GM12801 (cell line): Measurements from ENCODE around the gene SETD1B.

Experiments
- TF ChIP-seq, protein P1 (sequence below): IDR thresholded peaks from one replicate; pipeline ENCODE4 v1.5.1; 2011; ENCODE audit warnings: control low read depth; ENCODE audit not compliant: insufficient read length; ENCODE audit errors: extremely low read depth

SETD1B gene

DNA sequence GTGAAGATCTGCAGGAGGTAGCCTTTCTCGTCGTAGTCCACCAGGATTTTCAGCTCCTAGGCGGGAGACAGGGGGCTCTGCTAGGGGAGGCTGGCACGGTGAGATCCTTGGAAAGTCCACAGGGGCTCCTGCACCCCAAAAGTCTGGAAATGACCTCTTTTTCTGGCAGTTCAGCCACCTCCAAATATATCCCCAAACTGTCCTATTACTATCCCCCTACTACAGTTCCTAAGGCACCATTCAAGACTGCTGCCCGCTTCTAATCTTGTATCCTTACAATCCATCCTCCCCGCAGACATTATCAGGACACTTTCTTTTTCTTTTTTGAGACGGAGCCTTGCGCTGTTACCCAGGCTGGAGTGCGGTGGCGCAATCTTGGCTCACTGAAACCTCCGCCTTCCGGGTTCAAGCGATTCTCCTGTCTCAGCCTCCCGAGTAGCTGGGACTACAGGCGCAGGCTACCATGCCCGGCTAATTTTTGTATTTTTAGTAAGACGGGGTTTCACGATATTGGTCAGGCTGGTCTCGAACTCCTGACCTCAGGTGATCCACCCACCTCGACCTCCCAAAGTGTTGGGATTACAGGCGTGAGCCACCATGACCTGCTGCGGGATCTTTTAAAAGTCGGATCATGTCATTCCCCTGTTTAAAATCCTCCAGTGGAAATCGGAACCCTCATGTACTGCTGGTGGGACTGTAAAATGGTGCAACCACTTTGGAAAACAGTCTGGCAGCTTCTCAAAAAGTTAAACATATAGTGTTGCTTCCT lies 36.4 kb downstream of the SETD1B start:
- TF ChIP-seq, protein P1, sequence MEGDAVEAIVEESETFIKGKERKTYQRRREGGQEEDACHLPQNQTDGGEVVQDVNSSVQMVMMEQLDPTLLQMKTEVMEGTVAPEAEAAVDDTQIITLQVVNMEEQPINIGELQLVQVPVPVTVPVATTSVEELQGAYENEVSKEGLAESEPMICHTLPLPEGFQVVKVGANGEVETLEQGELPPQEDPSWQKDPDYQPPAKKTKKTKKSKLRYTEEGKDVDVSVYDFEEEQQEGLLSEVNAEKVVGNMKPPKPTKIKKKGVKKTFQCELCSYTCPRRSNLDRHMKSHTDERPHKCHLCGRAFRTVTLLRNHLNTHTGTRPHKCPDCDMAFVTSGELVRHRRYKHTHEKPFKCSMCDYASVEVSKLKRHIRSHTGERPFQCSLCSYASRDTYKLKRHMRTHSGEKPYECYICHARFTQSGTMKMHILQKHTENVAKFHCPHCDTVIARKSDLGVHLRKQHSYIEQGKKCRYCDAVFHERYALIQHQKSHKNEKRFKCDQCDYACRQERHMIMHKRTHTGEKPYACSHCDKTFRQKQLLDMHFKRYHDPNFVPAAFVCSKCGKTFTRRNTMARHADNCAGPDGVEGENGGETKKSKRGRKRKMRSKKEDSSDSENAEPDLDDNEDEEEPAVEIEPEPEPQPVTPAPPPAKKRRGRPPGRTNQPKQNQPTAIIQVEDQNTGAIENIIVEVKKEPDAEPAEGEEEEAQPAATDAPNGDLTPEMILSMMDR, result no peak

DNA sequence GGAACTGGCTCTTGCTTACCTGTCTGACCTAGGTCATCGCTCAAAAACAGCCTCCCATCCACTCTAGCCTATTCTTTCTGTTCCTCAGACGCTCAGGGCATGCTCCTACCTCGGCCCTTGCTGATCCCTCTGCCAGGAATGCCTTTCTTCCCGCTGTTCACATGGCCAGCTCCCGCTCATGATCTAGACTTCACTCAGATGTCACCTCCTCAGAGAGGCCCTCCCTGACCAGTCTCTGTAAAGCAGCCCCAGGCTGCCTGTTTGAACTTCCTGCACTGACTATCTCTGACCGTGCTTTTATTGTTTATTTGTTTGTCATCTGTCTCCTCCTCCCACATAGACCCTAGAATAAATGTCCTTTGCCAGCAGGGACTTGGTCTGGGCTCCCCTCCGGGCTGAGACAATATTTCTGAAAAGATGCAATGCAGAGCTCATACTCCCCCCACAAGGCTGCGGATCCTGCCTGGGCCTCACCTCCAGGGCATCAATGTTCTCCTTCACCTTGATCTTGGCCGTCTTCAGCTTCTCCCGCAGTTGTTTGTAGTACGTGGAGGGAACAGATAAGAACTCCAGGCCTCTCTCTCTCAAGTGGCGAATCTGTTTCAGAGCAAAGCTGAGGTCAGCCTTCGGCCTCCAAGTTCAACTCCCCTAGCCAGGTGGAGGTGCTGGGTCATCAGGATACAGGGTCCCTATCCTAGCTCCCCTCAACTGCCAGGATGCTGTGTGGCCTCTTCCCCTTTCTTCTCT lies 39.6 kb downstream of the SETD1B start:
- TF ChIP-seq, protein P1, result no peak

DNA sequence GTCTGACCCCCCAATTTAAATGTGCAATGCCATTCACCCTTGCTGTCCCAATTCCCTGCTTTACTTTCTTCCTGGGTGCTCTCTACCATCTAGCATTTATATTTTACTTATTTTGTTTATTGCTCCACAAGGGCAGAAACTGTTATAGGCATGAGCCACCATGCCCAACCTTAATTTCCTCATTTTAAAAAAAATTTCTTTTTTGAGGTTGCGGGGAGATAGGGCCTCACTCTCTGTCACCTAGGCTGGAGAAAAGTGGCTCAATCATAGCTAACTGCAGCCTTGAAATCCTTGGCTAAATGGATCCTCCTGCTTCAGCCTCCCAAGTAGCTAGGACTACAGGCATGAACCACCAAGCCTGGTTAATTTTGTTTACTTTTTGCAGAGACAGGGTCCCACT lies 41.9 kb downstream of the SETD1B start:
- TF ChIP-seq, protein P1, result no peak

DNA sequence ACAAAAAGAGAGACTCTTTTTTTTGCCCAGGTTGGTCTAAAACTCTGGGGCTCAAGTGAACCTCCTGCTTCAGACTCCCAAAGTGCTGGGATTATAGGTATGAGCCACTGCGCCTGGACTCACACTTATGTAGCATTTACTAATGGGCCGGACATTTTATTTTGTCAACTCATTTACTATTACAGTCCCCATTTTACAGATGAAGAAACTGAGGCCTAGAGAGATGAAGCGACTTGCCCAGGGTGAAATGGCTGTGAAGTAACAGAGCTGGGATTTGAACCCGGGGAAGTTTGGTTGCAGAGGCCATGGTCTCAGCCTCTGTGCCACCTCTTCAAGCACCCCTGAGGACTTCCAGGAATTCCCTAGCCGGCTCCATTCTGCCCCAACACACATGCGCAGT lies 45.4 kb downstream of the SETD1B start:
- TF ChIP-seq, protein P1, result no peak

DNA sequence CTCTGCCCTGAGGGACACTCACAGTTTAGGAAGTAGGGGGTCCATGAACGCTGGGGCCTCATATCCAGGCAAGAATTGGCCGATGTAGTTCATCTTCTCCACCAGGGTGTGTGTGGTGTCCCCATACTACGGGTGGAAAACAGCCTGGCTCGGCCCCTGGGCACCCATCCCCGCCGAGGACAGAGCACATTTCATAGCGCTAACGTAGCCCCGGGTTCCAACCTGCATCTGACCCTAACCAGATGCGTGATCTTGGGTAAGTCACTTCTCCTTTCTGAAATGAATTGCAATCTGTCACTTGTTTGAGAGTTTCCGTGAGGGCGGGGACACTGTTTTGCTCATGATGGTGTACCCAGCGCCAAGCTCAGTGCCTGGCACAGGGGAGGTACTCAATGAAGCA lies 45.9 kb downstream of the SETD1B start:
- TF ChIP-seq, protein P1, result no peak

DNA sequence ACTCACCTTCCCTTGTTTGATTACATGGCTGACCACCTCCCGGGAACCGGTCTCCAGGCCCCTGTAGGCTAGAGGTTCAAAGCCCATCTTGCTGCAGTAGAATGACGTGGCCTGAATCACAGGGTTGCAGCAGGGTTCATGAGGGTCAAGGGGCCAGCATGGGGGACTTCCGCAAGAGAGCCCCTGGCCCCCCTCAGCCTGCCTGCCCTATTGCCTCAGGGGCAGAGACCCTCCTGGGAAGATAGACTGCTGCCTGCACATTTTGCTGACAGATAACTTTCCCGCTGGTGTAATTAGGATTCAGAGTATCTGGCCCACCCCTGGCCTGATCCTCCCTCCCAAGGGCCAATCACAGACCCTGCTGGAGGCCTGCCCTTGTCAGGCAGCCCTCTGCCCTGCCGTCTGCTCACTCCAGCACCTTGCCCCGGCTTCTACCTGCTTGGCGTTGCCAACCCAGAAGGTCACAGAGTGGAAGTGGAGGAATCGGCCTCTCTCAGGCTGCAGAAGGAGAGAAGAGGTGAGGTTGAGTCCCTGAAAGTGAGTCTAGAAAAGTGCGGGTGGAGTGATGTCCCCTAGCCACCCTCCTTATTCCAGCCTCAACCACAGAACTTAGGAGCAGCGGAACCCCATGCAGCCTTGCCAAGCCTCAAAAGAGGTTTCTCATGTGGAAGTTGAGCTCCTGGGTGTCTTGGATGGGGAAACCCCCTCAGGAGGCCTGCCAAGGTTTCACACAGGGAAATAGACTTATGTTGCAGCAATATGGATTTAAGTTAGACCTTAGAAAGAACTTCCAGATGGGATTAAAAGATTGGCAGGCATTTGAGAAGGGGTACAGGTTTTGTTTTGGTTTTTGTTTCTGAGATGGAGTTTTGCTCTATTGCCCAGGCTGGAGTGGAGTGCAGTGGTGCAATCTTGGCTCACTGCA lies 53.8 kb downstream of the SETD1B start:
- TF ChIP-seq, protein P1, result no peak

DNA sequence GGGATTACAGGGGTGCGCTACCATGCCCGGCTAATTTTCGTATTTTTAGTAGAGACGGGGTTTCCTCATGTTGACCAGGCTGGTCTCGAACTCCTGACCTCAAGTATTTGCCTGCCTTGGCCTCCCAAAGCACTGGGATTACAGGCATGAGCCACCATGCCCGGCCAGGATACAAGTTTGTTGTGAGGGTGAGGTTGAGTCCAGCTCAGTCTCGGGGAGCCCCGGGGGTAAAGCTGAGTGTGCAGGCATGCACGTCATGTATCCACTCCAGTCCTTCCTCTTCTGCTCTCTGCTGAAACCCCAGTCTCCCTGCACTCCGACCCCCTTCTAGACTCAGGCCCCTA lies 54.5 kb downstream of the SETD1B start:
- TF ChIP-seq, protein P1, result no peak
